ENCODE results near the gene TAF7.
"Not testable (repeated sequence)": the region's sequence is repeated elsewhere in the genome, so short reads cannot be mapped to it uniquely, and the experiment has no call there.

The TAF7 gene

GRCh38 chr5:141320225-141321169, at the start of gene TAF7:
Gene TAF7 (minus strand): TSS chr5:141320784. CDS start chr5:141320044, 740 bp downstream.
- peak; percentile 83 to 86 for DNase-seq (ENCODE audit: low read depth in 2 of 2)

GRCh38 chr5:141366016-141366896, 45.7 kb upstream of the TAF7 start:
- DNase-seq (ENCODE audit: low read depth in 2 of 2) = no peak

- DNase-seq (ENCODE audit: low read depth in 2 of 2) = no peak
These were observed 43.5 kb upstream of the TAF7 start, which contains the start of gene PCDHGA5 for GRCh38 chr5:141363952-141364660. Gene PCDHGA5 (plus strand): TSS chr5:141364162. CDS start chr5:141364331, 169 bp downstream.

- no peak for DNase-seq (ENCODE audit: low read depth in 2 of 2)
These were observed 42.1 kb upstream of the TAF7 start for GRCh38 chr5:141362719-141363118.

- no peak for DNase-seq (ENCODE audit: low read depth in 2 of 2)
These were observed 40.1 kb upstream of the TAF7 start for GRCh38 chr5:141360685-141361084.

GRCh38 chr5:141359790-141360426, 39.3 kb upstream of the TAF7 start, which contains the start of gene PCDHGB2:
Gene PCDHGB2 (plus strand): TSS chr5:141359994. CDS start chr5:141360136, 142 bp downstream.
- DNase-seq (ENCODE audit: low read depth in 2 of 2) = no peak

GRCh38 chr5:141356950-141357349, 36.4 kb upstream of the TAF7 start:
- no peak for DNase-seq (ENCODE audit: low read depth in 2 of 2)

- DNase-seq (ENCODE audit: low read depth in 2 of 2) = no peak
These were observed 35.5 kb upstream of the TAF7 start for GRCh38 chr5:141356133-141356532.

- no peak for DNase-seq (ENCODE audit: low read depth in 2 of 2)
These were observed 35.1 kb upstream of the TAF7 start for GRCh38 chr5:141355641-141356040.

GRCh38 chr5:141354900-141355469, 34.4 kb upstream of the TAF7 start, which contains the start of gene PCDHGA4:
Gene PCDHGA4 (plus strand): TSS chr5:141355021. CDS start chr5:141355108, 87 bp downstream.
- DNase-seq (ENCODE audit: low read depth in 2 of 2) = no peak

GRCh38 chr5:141351591-141351990, 31.0 kb upstream of the TAF7 start:
- no peak for DNase-seq (ENCODE audit: low read depth in 2 of 2)

- no peak for DNase-seq (ENCODE audit: low read depth in 2 of 2)
These were observed 29.5 kb upstream of the TAF7 start, which contains the start of gene PCDHGB1 for GRCh38 chr5:141349917-141350619. Gene PCDHGB1 (plus strand): TSS chr5:141350099. CDS start chr5:141350261, 162 bp downstream.

- DNase-seq (ENCODE audit: low read depth in 2 of 2) = not testable (repeated sequence)
These were observed 25.4 kb upstream of the TAF7 start for GRCh38 chr5:141346017-141346416.

- DNase-seq (ENCODE audit: low read depth in 2 of 2) = no peak
These were observed 24.7 kb upstream of the TAF7 start for GRCh38 chr5:141345327-141345726.

- no peak for DNase-seq (ENCODE audit: low read depth in 2 of 2)
These were observed 23.4 kb upstream of the TAF7 start for GRCh38 chr5:141343953-141344463.

- DNase-seq (ENCODE audit: low read depth in 2 of 2) = no peak
These were observed 22.8 kb upstream of the TAF7 start, which contains the start of gene PCDHGA3 for GRCh38 chr5:141343242-141343952. Gene PCDHGA3 (plus strand): TSS chr5:141343829. CDS start chr5:141344034, 205 bp downstream.

GRCh38 chr5:141342773-141343172, 22.2 kb upstream of the TAF7 start:
- DNase-seq (ENCODE audit: low read depth in 2 of 2) = no peak

- not testable (repeated sequence) for DNase-seq (ENCODE audit: low read depth in 2 of 2)
These were observed 20.3 kb upstream of the TAF7 start for GRCh38 chr5:141340781-141341354.

All from stimulated activated CD4-positive, alpha-beta T cell treated with anti-CD3 and anti-CD28 coated beads, Interleukin-4, amount 100 ng/mL, for 48 hours (primary cell).